DND-41 (cell line): ENCODE data around the gene CTIF.

Experiments used
- ATAC-seq: fragments of 200-7000 bp; cut with Tn5 transposase; 3 replicates; pipeline ENCODE4 v1.9.1; 2021; ENCODE audit warnings: low read depth; ENCODE audit not compliant: insufficient read depth
- DNase-seq: peaks from one replicate; pipeline ENCODE4 v3.0.0-alpha.2; 2020
- H2AFZ ChIP-seq: 2 replicates; pipeline ENCODE4 v1.6.0; 2012; ENCODE audit warnings: low read depth, low read length
- H3K27ac ChIP-seq: 2 replicates; pipeline ENCODE4 v1.5.1; 2012; ENCODE audit warnings: low read length, inconsistent platforms
- H3K27me3 ChIP-seq: fragments of 200-600 bp; sonication (generic); 2 replicates; pipeline ENCODE4 v1.6.0; 2012; ENCODE audit warnings: low read length, mild to moderate bottlenecking, inconsistent platforms; ENCODE audit not compliant: insufficient read depth, poor library complexity
- H3K36me3 ChIP-seq: 2 replicates; pipeline ENCODE4 v1.5.1; 2012; ENCODE audit warnings: low read length, inconsistent platforms; ENCODE audit not compliant: insufficient read depth
- H3K4me1 ChIP-seq: 2 replicates; pipeline ENCODE4 v1.5.1; 2012; ENCODE audit warnings: mild to moderate bottlenecking, low read length; ENCODE audit not compliant: insufficient read depth
- H3K4me2 ChIP-seq: 2 replicates; pipeline ENCODE4 v1.6.0; 2012; ENCODE audit warnings: mild to moderate bottlenecking, moderate library complexity, low read length, inconsistent platforms; ENCODE audit not compliant: insufficient read depth
- H3K4me3 ChIP-seq, 2 experiments: fragments of 200-600 bp in 1 of 2; shearing (Covaris generic) in 1 of 2; 2 replicates each; pipeline ENCODE4 v1.5.1; 2012 to 2016; ENCODE audit warnings: inconsistent platforms in 2 of 2, low read length in 2 of 2, mild to moderate bottlenecking in 2 of 2, low read depth in 1 of 2, moderate library complexity in 1 of 2
- H3K79me2 ChIP-seq: 2 replicates; pipeline ENCODE4 v1.6.0; 2012; ENCODE audit warnings: low read length, inconsistent platforms; ENCODE audit not compliant: insufficient read depth
- H3K9ac ChIP-seq: 2 replicates; pipeline ENCODE4 v1.6.0; 2012; ENCODE audit warnings: low read depth, mild to moderate bottlenecking, inconsistent platforms, low read length, moderate library complexity
- H3K9me3 ChIP-seq: 2 replicates; pipeline ENCODE4 v1.5.1; 2012; ENCODE audit warnings: low read length, moderate library complexity, mild to moderate bottlenecking, inconsistent platforms; ENCODE audit not compliant: insufficient read depth, severe bottlenecking
- H4K20me1 ChIP-seq: 2 replicates; pipeline ENCODE4 v1.6.0; 2012; ENCODE audit warnings: low read length; ENCODE audit not compliant: insufficient read depth
- CTCF ChIP-seq: IDR thresholded peaks from 2 replicates; pipeline ENCODE4 v1.5.1; 2012; ENCODE audit warnings: borderline replicate concordance, low read length, moderate library complexity, mild to moderate bottlenecking; ENCODE audit not compliant: poor library complexity, severe bottlenecking; ENCODE audit errors: extremely low read depth
- EZH2 ChIP-seq: IDR thresholded peaks from 3 replicates; pipeline ENCODE4 v1.6.1; 2012; ENCODE audit warnings: borderline replicate concordance, low read depth, mild to moderate bottlenecking, moderate library complexity, low read length, inconsistent platforms; ENCODE audit not compliant: severe bottlenecking

CTIF gene

GRCh38 chr18:48875314-48875941, 336.6 kb downstream of the CTIF start:
- Histone ChIP-seq H3K79me2 (no peaks in the 10 kb centered on the region), H3K27ac (no peak overlapping the region), H2AFZ (no peak overlapping the region), H4K20me1 (no peaks in the 10 kb centered on the region), H3K4me1 (peaks cover 2% of the 10 kb centered on the region), H3K36me3 (no peaks in the 10 kb centered on the region), H3K9me3 (no peaks in the 10 kb centered on the region), H3K9ac (no peak overlapping the region), H3K4me2 (no peak overlapping the region), H3K4me3 (no peak overlapping the region), H3K27me3 (no peaks in the 10 kb centered on the region)
- no peak for DNase-seq
- TF ChIP-seq CTCF: no peak
- ATAC-seq: no peak

- Histone ChIP-seq H3K9me3 (no peaks in the 10 kb centered on the region), H3K9ac (no peak overlapping the region), H3K27ac (no peak overlapping the region), H4K20me1 (no peaks in the 10 kb centered on the region), H3K4me2 (no peak overlapping the region), H3K27me3 (no peaks in the 10 kb centered on the region), H2AFZ (no peak overlapping the region), H3K4me3 (no peak overlapping the region), H3K36me3 (no peaks in the 10 kb centered on the region), H3K4me1 (peaks cover 8% of the 10 kb centered on the region), H3K79me2 (no peaks in the 10 kb centered on the region)
- DNase-seq (no peak), ATAC-seq (no peak)
- TF ChIP-seq EZH2 (no peak), CTCF (no peak)
Observed at GRCh38 chr18:48875942-48876511, 337.2 kb downstream of the CTIF start.

GRCh38 chr18:48876590-48876989, 337.8 kb downstream of the CTIF start:
- H3K4me1 ChIP-seq: peaks cover 9% of the 10 kb centered on the region
- H3K9ac ChIP-seq: no peak overlapping the region
- DNase-seq: no peak
- no peaks in the 10 kb centered on the region for H3K79me2 ChIP-seq
- no peak for ATAC-seq
- H2AFZ ChIP-seq: no peak overlapping the region
- H3K27me3 ChIP-seq: no peaks in the 10 kb centered on the region
- H3K27ac ChIP-seq: no peak overlapping the region
- no peaks in the 10 kb centered on the region for H4K20me1 ChIP-seq
- H3K9me3 ChIP-seq: no peaks in the 10 kb centered on the region
- TF ChIP-seq CTCF (no peak), EZH2 (no peak)
- H3K36me3 ChIP-seq: no peaks in the 10 kb centered on the region
- H3K4me3 ChIP-seq: no peak overlapping the region
- no peak overlapping the region for H3K4me2 ChIP-seq

- H3K79me2 ChIP-seq: no peaks in the 10 kb centered on the region
Observed at GRCh38 chr18:48877941-48878340, 339.1 kb downstream of the CTIF start.

More at GRCh38 chr18:48877941-48878340, 339.1 kb downstream of the CTIF start:
- no peaks in the 10 kb centered on the region for H3K27me3 ChIP-seq
- no peak overlapping the region for H3K9ac ChIP-seq
- no peak overlapping the region for H3K4me3 ChIP-seq
- no peak overlapping the region for H2AFZ ChIP-seq
- H3K36me3 ChIP-seq: no peaks in the 10 kb centered on the region
- H3K27ac ChIP-seq: no peak overlapping the region
- TF ChIP-seq EZH2 (no peak), CTCF (no peak)
- H3K9me3 ChIP-seq: no peaks in the 10 kb centered on the region
- H4K20me1 ChIP-seq: no peaks in the 10 kb centered on the region
- H3K4me1 ChIP-seq: peaks cover 9% of the 10 kb centered on the region
- DNase-seq (no peak), ATAC-seq (no peak)
- no peak overlapping the region for H3K4me2 ChIP-seq
